ENCODE data around the gene TMCO2. TPM values are rescaled to one million over a fixed set of nuclear protein-coding genes. Genes with fewer than 3 reads are reported as not detected.

The TMCO2 gene
- total RNA-seq, 2 experiments from 2014 or later: not detected

GRCh38 chr1:40240390-40240789, 7.3 kb upstream of the TMCO2 start:
- Mint-ChIP-seq H3K9me3 (ENCODE audit: insufficient read depth) (no peaks in the 10 kb centered on the region), H3K36me3 (ENCODE audit: low read depth) (peaks cover 55% of the 10 kb centered on the region), H3K27me3 (ENCODE audit: low read depth) (no peaks in the 10 kb centered on the region), H3K4me3 (no peak overlapping the region), H3K4me1 (ENCODE audit: low read depth) (peaks cover 36% of the 10 kb centered on the region), H3K27ac (no peak overlapping the region)
- ATAC-seq (no peak), DNase-seq (no peak)
- CTCF ChIA-PET: interaction anchor here (0.8 to 3.9 kb wide), 11 partner anchors 9 to 165 kb away, joined by 3 to 18 read pairs (median 4); no protein-coding TSS in a partner anchor
- POLR2A ChIA-PET: interaction anchor here (0.8 to 4.4 kb wide), 2 partner anchors 17 to 74 kb away, joined by 3 to 21 read pairs; partner anchors contain the start of gene ZMPSTE24

DNA sequence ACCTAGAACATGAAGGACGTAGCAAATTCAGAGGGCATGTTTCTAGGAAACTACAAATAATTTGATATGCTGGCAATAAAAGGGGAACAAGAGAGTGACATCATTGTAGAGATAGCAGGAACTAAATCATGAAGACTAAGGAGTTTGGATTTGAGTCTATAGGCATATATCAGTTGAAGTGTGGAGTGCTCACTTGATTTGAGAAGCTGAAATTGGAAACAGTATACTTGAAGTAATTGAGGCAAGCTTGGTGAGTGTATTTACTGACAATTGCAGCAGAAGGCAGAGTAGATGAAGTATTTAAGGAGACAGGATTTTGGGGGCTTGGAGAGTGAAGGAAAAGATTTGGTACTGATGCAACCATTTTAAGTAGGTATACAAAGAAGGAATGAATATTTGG, 6.4 kb upstream of the TMCO2 start:
- peak overlapping the region; percentile 76 for H3K27ac Mint-ChIP-seq
- no peaks in the 10 kb centered on the region for H3K27me3 Mint-ChIP-seq (ENCODE audit: low read depth)
- no peak for ATAC-seq
- no peaks in the 10 kb centered on the region for H3K9me3 Mint-ChIP-seq (ENCODE audit: insufficient read depth)
- POLR2A ChIA-PET: interaction anchor here (0.6 to 4.4 kb wide), 6 partner anchors 16 to 212 kb away, joined by 3 to 21 read pairs (median 3); partner anchors contain the start of gene ZMPSTE24
- H3K4me1 Mint-ChIP-seq (ENCODE audit: low read depth): peaks cover 36% of the 10 kb centered on the region
- peaks cover 46% of the 10 kb centered on the region for H3K36me3 Mint-ChIP-seq (ENCODE audit: low read depth)
- no peak overlapping the region for H3K4me3 Mint-ChIP-seq
- no peak for DNase-seq
- CTCF ChIA-PET: interaction anchor here (0.6 to 3.9 kb wide), 12 partner anchors 9 to 181 kb away, joined by 3 to 18 read pairs (median 6); no protein-coding TSS in a partner anchor

DNA sequence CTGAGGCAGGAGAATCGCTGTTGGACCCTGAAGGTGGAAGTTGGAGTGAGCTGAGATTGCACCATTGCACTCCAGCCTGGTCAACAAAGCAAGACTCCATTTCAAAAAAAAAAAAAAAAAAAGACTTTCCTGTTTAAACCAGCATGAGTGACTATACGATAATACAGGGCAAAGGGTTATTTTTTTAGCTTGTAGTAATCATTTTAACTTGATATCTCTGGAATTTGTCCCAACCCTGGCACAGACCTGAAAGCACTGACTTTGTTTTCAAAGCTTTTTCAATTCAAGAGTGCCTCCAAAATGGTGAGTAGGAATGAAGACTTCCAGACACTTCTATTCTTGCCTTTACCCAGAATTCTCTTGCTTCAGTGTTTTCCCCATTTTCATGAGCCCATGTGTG, 4.4 kb upstream of the TMCO2 start:
- no peak overlapping the region for H3K27ac Mint-ChIP-seq
- POLR2A ChIA-PET: interaction anchor here (0.8 to 1.6 kb wide), 4 partner anchors 11 to 82 kb away, joined by 3 to 9 read pairs (median 5); partner anchors contain the start of gene RLF
- DNase-seq: no peak
- CTCF ChIA-PET: interaction anchor here (1.0 to 1.3 kb wide), 2 partner anchors 72 to 91 kb away, joined by 5 to 6 read pairs; no protein-coding TSS in a partner anchor
- H3K9me3 Mint-ChIP-seq (ENCODE audit: insufficient read depth): no peaks in the 10 kb centered on the region
- ATAC-seq: no peak
- peaks cover 27% of the 10 kb centered on the region for H3K36me3 Mint-ChIP-seq (ENCODE audit: low read depth)
- no peaks in the 10 kb centered on the region for H3K27me3 Mint-ChIP-seq (ENCODE audit: low read depth)
- H3K4me3 Mint-ChIP-seq: no peak overlapping the region
- H3K4me1 Mint-ChIP-seq (ENCODE audit: low read depth): peaks cover 30% of the 10 kb centered on the region

GRCh38 chr1:40244138-40244744, 3.5 kb upstream of the TMCO2 start:
- Mint-ChIP-seq H3K27me3 (ENCODE audit: low read depth) (no peaks in the 10 kb centered on the region), H3K36me3 (ENCODE audit: low read depth) (peaks cover 18% of the 10 kb centered on the region), H3K9me3 (ENCODE audit: insufficient read depth) (no peaks in the 10 kb centered on the region), H3K4me3 (no peak overlapping the region), H3K4me1 (ENCODE audit: low read depth) (peaks cover 26% of the 10 kb centered on the region), H3K27ac (no peak overlapping the region)
- DNase-seq (no peak), ATAC-seq (no peak)
- ChIA-PET CTCF (interaction anchor here (1.0 kb wide), 1 partner anchor 92 kb away, joined by 5 read pairs; no protein-coding TSS in a partner anchor), POLR2A (interaction anchor here (0.6 to 0.9 kb wide), 3 partner anchors 13 to 92 kb away, joined by 3 to 7 read pairs (median 3); no protein-coding TSS in a partner anchor)

GRCh38 chr1:40245686-40246085, 2.1 kb upstream of the TMCO2 start:
- no peaks in the 10 kb centered on the region for H3K9me3 Mint-ChIP-seq (ENCODE audit: insufficient read depth)
- ATAC-seq: no peak
- CTCF ChIA-PET: interaction anchor here (2.1 kb wide), 1 partner anchor 10 kb away, joined by 6 read pairs; no protein-coding TSS in a partner anchor
- H3K4me3 Mint-ChIP-seq: no peak overlapping the region
- peaks cover 4% of the 10 kb centered on the region for H3K36me3 Mint-ChIP-seq (ENCODE audit: low read depth)
- peak; percentile 14 for DNase-seq
- POLR2A ChIA-PET: interaction anchor here (1.1 kb wide), 1 partner anchor 12 kb away, joined by 7 read pairs; the partner anchor contains the start of gene ZMPSTE24
- peaks cover 27% of the 10 kb centered on the region for H3K4me1 Mint-ChIP-seq (ENCODE audit: low read depth)
- no peak overlapping the region for H3K27ac Mint-ChIP-seq
- H3K27me3 Mint-ChIP-seq (ENCODE audit: low read depth): no peaks in the 10 kb centered on the region

GRCh38 chr1:40248412-40248811, 675 bp downstream of the TMCO2 start:
- Mint-ChIP-seq H3K9me3 (ENCODE audit: insufficient read depth) (no peaks in the 10 kb centered on the region), H3K4me1 (ENCODE audit: low read depth) (peaks cover 32% of the 10 kb centered on the region), H3K36me3 (ENCODE audit: low read depth) (no peaks in the 10 kb centered on the region), H3K4me3 (no peak overlapping the region), H3K27me3 (ENCODE audit: low read depth) (no peaks in the 10 kb centered on the region), H3K27ac (no peak overlapping the region)
- ChIA-PET CTCF (interaction anchor here (1.1 kb wide), 1 partner anchor 95 kb away, joined by 3 read pairs; no protein-coding TSS in a partner anchor), POLR2A (no interaction called here)
- no peak for DNase-seq
- no peak for ATAC-seq

GRCh38 chr1:40251456-40251855, 3.7 kb downstream of the TMCO2 start:
- H3K27ac Mint-ChIP-seq: peak overlapping the region; percentile 54
- POLR2A ChIA-PET: no interaction called here
- H3K9me3 Mint-ChIP-seq (ENCODE audit: insufficient read depth): no peaks in the 10 kb centered on the region

GRCh38 chr1:40252601-40253000, 4.9 kb downstream of the TMCO2 start:
- Mint-ChIP-seq H3K9me3 (ENCODE audit: insufficient read depth) (no peaks in the 10 kb centered on the region), H3K4me1 (ENCODE audit: low read depth) (peaks cover 46% of the 10 kb centered on the region), H3K27ac (no peak overlapping the region), H3K36me3 (ENCODE audit: low read depth) (peaks cover 11% of the 10 kb centered on the region), H3K4me3 (no peak overlapping the region), H3K27me3 (ENCODE audit: low read depth) (no peaks in the 10 kb centered on the region)
- CTCF ChIA-PET: interaction anchor here (1.1 kb wide), 1 partner anchor 100 kb away, joined by 3 read pairs; no protein-coding TSS in a partner anchor
- ATAC-seq (no peak), DNase-seq (no peak)
- POLR2A ChIA-PET: no interaction called here

More at GRCh38 chr1:40251456-40251855, 3.7 kb downstream of the TMCO2 start:
- Mint-ChIP-seq H3K27me3 (ENCODE audit: low read depth) (no peaks in the 10 kb centered on the region), H3K36me3 (ENCODE audit: low read depth) (peaks cover 8% of the 10 kb centered on the region), H3K4me1 (ENCODE audit: low read depth) (peaks cover 42% of the 10 kb centered on the region), H3K4me3 (peak overlapping the region; percentile 31)
- CTCF ChIA-PET: no interaction called here
- ATAC-seq (peak; percentile 25), DNase-seq (no peak)

DNA sequence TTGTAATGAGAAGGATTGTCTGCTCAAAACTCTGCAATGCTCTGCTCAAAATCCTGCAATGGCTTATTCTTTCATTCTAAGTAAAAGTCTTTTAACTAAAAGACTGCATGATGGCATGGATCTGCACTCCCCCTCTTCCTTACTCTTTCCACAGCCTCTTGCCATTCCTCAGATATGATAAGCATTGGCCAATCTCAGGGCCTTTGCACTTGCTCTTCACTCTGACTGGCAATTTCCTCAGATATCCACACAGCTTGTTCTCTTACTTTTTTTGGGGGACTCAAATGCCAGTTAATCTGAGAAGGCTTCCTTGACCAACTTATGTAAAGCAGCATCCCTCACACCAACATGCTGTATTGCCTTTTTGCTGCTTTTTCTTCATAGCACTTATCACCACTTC, 7.5 kb downstream of the TMCO2 start:
- CTCF ChIA-PET: interaction anchor here (1.0 to 3.0 kb wide), 4 partner anchors 9 to 139 kb away, joined by 3 to 15 read pairs (median 6); no protein-coding TSS in a partner anchor
- no peak overlapping the region for H3K4me3 Mint-ChIP-seq
- no peak overlapping the region for H3K27ac Mint-ChIP-seq
- ATAC-seq (no peak), DNase-seq (no peak)
- H3K27me3 Mint-ChIP-seq (ENCODE audit: low read depth): no peaks in the 10 kb centered on the region
- peaks cover 57% of the 10 kb centered on the region for H3K4me1 Mint-ChIP-seq (ENCODE audit: low read depth)
- peaks cover 18% of the 10 kb centered on the region for H3K36me3 Mint-ChIP-seq (ENCODE audit: low read depth)
- H3K9me3 Mint-ChIP-seq (ENCODE audit: insufficient read depth): no peaks in the 10 kb centered on the region
- POLR2A ChIA-PET: interaction anchor here (1.9 kb wide), 1 partner anchor 23 kb away, joined by 7 read pairs; no protein-coding TSS in a partner anchor

- H3K9me3 Mint-ChIP-seq (ENCODE audit: insufficient read depth): no peaks in the 10 kb centered on the region
- H3K4me3 Mint-ChIP-seq: peak overlapping the region; percentile 99
- CTCF ChIA-PET: interaction anchor here (1.4 to 3.0 kb wide), 4 partner anchors 58 to 217 kb away, joined by 3 to 15 read pairs (median 6); partner anchors contain the start of gene CAP1
- peak overlapping the region; percentile 100 for H3K27ac Mint-ChIP-seq
- POLR2A ChIA-PET: interaction anchor here (0.7 to 1.9 kb wide), 8 partner anchors 10 to 192 kb away, joined by 3 to 21 read pairs (median 3); partner anchors contain the start of gene SMAP2
- no peak for DNase-seq
- H3K27me3 Mint-ChIP-seq (ENCODE audit: low read depth): no peaks in the 10 kb centered on the region
- peaks cover 31% of the 10 kb centered on the region for H3K36me3 Mint-ChIP-seq (ENCODE audit: low read depth)
- H3K4me1 Mint-ChIP-seq (ENCODE audit: low read depth): peaks cover 57% of the 10 kb centered on the region
- no peak for ATAC-seq
Observed at GRCh38 chr1:40256401-40257084, 8.8 kb downstream of the TMCO2 start.

DNA sequence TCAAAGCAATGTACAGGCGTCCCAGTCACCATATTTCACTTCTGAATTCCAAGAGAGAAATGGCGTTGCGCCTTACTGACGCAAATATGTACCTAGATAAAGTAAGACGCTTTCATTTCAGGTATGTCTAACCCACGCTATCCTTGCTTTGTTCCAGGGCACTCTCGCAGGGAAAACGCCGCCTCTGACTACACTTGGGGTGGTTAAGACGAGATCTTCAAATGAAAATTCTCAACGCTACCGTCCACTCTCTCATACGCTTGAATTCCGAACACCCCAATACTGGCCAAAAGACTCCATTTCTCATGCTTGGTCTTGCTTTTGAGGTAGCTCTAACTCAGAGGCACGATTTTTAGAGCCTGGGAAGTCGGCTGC, 9.6 kb downstream of the TMCO2 start:
- H3K4me1 Mint-ChIP-seq (ENCODE audit: low read depth): peaks cover 52% of the 10 kb centered on the region
- ChIA-PET POLR2A (interaction anchor here (0.7 to 1.9 kb wide), 14 partner anchors 9 to 217 kb away, joined by 3 to 21 read pairs (median 4); partner anchors contain the start of genes CAP1, RLF and SMAP2), CTCF (interaction anchor here (0.7 to 3.0 kb wide), 8 partner anchors 60 to 217 kb away, joined by 3 to 15 read pairs (median 3); partner anchors contain the start of gene CAP1)

More for the DNA sequence above, 9.6 kb downstream of the TMCO2 start:
- H3K27me3 Mint-ChIP-seq (ENCODE audit: low read depth): no peaks in the 10 kb centered on the region
- no peak for ATAC-seq
- no peak for DNase-seq
- H3K27ac Mint-ChIP-seq: peak overlapping the region; percentile 100
- peak overlapping the region; percentile 99 for H3K4me3 Mint-ChIP-seq
- no peaks in the 10 kb centered on the region for H3K9me3 Mint-ChIP-seq (ENCODE audit: insufficient read depth)
- peaks cover 38% of the 10 kb centered on the region for H3K36me3 Mint-ChIP-seq (ENCODE audit: low read depth)
